GM18858 (cell line): ENCODE data around the gene FEZ2.

Source experiments
- ATAC-seq: cut with Tn5 transposase; IDR thresholded peaks from one replicate; pipeline ENCODE4 v1.9.1; 2021; ENCODE audit not compliant: unreplicated experiment

Gene FEZ2

DNA sequence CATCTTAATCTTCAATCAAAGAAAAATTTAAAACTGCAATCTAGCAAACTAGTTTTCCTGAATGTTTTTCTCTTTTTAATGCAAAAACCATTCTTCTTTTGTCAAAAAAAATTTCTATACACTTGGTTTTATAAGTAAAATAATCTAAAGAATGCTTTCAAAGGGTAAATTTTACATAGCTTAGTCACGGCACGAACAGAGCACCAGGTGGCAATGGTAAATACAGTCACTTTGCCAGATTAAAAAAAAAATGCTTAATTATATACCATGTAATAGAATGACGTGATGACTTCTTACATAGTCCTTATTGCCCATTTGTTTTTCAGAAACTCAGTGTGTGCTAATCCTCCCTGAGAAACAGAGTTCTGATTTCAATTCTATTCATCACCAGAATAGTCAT is 10.4 kb downstream of the FEZ2 start:
- no peak for ATAC-seq

DNA sequence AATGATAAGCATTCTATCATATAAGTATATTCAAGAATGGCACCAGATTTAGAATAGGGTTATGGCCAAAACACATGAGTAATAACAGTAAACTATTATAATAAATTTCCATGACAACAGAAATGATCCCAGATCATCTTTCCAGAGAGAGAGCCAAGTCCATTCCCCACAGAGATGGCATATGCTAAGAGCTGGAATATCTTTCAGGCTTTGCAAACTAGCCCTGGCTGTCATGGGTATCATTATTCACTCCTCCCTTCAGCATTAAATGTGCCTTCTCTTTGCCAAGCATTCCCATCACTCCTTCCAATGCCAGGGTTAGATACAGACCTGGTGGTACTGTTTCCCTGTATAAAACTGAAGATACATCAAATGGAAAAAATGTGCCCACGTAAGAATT is 10.9 kb downstream of the FEZ2 start:
- no peak for ATAC-seq

DNA sequence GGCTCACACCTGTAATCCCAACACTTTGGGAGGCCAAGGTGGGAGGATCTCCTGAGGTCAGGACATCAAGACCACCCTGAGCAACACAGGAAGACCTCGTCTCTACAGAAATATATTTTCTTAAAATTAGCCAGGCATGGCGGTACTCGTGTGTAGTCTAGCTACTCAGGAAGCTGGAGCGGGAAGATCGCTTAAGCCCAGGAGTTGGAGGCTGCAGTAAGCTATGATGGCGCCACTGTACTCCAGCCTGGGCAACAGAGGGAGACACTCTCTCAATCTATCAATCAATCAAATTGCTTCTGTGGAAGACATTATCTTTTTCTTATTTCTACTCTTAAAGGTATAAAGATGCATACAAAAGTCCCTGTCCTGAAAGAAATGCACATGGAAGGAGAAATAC is 11.3 kb downstream of the FEZ2 start:
- ATAC-seq, result no peak

DNA sequence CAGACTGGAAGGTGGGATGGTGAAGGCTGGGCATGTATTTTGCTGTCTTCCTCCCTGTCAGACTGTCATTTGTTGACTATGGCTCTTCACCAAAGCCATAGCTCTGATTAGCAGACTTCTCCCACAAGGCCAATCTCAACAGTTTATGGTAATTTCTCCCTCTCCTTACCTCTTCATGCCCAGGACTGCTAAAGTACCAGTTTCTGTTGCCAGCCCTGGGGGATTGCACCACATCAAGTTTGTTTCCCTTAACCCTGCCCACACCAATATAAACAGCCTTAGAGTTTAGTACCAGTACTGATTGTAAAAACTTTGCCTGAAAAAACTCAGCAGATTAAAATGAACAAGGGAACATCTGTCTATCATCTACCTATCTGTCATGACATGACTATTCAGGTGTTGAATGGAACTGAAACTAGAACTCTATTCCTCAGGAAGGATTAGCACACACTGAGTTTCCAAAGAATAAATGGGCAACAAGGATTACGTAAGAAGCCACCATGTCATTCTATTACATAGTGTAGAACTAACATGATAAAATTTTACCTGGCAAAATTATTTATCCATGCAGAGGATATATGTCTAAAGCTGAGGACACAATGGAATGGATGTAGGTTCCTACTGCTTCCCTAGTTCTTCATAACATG is 13.7 kb downstream of the FEZ2 start:
- no peak for ATAC-seq

DNA sequence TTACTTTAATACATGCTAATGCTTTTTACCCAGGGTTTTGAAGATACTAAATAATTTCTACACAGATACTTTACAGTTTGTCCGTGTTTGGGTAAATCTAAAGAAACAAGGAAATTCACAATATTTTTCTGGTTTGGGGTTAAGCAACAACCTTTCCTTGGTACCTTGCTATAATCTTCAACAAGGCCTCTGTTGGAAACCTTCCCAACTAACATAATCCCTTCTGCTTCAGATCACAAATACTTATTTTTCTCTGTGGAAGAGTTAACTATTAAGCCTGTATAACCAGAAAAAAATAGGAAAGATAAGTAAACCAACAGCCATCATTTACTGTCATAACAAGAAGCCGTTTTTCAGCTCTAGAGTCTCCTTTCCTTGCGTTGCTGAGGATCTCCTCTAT is 15.0 kb downstream of the FEZ2 start:
- ATAC-seq, result no peak

DNA sequence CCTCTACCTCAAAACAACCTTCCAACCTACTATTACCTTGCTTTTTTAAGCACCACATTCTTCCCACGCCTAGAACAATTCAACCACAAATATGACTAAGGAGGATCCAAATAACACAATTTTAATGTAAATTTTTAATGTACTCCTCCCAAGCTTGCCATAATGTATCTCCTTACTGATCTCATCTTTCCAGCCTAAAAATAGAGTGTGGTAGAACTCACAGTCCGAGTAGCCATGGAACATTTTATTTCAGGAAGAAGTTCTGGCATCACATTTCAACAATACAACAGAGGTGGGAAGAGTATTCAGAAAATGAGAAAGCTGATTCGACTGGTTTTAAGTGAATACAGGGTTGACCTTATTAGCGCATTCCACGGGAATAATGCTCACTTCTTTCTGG is 15.4 kb downstream of the FEZ2 start:
- no peak for ATAC-seq

DNA sequence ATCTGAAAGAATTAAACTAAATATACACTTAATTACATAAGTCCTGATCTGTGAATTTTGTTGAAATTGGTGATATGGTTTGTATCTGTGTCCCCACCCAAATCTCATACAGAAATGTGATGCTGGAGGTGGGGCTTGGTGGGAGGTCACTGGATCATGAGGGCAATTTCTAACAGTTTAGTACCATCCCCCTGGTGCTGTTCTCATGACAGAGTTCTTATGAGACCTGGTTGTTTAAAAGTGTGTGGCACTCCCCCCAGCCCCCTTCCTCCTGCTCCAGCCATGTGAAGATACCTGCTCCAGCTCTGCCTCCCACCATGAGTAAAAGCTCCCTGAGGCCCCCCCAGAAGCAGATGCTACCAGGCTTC is 18.7 kb downstream of the FEZ2 start:
- no peak for ATAC-seq

DNA sequence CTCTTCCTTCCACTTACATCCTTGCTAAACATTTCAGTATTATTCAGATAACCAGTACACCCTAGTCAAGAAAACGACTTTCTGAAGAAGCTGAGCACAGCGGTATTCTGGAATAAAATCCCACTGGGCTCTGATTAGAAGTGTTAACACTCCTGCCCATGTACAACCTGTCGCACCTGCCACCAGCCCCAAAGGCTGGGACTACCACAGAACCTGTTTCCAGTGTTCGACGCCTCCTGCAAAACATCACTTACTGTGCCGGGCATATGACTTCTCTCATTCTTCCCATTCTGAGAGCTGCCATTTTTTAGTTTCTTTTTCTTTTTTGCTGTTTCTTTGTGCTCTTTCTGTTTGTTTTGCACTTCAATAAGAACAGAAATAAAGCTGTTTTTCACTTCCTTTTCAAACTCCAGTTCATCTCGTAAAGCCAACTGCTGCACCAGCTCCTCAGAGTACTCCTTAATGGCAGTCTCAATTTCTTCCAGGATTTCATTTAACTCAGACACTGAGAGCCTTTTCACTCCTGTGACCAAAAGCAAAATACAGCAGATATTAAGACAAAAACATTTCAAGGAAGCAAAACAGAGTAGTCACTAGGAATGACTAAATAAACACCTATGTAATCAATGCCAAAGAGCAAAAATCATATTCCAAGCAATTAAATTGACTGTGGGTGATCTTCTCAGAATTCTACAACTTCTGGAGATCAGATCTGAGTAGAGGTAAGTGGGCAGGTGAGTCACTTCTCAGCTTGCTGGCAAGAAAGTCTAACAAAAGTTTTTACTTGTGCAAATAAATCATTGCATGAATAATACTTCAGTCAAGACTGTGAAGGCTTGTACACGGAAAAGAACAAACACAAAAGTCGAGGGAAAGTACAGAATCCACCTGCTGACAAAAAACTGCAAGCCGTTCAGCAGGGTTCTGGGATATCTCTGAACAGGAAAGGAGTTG is 19.3 kb downstream of the FEZ2 start:
- no peak for ATAC-seq

DNA sequence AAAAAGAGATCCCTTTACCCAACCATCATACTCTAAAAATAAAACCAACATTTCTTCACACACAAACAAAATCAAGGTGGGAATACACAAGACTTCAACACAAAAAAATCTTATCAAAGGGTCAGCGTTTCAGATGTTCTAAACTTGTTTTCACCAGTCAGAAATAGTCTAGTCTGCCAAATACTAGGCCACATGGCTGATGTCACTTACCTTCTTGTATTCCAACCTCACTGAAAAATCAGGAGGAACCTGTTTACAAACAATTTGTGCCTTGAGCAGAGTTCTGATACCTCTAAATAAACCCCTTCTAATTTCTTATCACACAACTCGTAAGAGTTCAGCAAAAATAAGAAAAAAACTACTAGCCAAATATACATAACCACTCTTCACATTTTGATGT is 20.1 kb downstream of the FEZ2 start:
- no peak for ATAC-seq

DNA sequence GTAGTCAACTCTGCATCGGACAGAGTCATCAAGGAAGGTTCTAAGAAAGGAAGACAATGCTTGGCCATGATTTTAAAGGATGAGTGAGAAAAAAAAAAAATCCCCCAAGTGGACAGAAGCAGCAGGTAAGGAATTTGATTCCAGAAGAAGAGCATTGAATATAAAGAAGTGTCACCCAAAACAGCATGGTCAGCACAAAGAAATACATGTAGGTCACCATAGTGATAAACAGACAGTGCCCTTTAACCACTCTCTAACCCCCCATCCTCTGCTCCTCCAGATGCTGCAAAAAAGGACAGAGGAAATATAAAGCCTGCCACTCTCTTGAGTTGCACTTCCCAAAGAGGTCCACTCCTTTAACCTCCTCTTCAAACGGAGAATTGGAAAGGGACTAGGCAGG is 23.4 kb downstream of the FEZ2 start:
- ATAC-seq, result no peak

DNA sequence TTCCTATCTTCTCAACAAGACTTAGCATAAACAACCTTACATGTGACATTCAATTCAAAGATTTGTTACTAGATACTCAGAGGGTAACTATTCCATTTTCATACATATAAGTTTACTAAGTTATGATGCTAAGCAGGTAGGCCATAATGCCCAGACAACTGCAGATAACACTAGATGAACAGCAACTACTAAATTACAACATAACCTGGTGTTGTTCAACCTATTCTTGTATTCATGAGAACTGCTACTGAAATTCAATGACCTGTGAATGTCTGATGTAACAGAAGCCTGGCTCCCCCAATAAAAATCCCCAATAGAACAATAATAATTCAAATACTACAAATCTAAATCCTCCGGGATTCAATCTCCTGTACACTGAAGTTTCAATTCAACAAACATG is 24.8 kb downstream of the FEZ2 start:
- ATAC-seq, result no peak

DNA sequence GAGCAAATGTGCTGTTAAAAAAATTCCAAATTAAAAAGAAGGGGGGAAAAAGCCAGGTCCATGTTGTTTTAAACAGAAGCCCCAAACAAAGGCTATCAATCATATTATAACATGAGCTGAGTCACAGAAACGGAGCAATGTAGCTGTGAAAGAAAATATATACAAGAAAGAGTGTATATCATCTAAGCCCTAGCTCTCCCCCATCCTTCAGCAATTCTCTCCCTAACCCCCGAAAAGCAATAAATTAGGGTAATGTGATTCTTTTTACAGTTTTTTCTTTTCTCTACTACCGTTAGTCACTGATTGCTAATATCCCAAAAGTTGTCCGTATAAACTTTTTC is 25.3 kb downstream of the FEZ2 start:
- ATAC-seq, result no peak

DNA sequence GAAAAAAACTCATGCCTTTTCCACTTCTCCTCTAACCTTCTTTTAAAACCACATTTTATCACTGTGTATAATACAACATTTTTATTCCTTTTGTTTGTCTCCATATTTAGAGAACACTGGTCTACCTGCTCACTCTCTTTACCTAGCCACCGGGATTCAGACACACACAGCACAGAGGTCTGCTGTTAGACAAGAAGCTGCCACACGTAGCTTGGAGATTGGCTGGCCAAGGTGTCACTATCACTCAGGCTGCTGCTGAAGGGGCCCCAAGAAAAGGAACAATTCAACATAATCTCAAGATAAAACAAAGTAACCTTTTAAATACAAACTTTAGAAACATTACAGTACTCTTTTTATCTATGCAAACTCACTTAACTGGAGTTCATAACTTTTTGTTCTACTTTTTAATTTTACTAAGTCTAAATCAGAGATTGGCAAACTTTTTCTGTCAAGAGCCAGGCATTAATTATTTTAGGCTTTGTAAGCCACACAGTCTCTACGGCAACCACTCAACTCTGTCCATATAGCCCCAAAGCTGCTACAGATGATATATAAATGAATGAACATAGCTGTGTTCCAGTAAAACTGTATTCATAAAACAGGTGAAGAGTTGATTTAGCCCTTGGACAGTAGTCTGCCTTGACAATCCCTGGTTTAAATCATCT is 25.8 kb downstream of the FEZ2 start:
- ATAC-seq, result no peak

DNA sequence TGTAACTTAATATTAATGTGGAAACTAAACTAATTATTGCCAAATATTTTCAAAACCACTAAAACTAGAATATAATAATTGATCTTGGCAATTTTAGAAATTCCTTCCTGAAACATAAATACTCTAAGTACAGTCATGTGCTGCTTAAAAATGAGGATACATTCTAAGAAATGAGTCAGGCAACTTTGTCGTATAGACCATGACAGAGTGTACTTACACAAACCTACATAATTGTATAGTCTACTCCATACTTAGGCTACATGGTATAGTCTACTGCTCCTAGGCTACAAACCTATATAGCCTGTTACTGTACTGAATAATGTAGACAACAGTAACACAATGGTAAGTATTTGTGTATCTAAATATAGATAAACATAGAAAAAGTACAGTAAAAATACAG is 27.6 kb downstream of the FEZ2 start:
- no peak for ATAC-seq

DNA sequence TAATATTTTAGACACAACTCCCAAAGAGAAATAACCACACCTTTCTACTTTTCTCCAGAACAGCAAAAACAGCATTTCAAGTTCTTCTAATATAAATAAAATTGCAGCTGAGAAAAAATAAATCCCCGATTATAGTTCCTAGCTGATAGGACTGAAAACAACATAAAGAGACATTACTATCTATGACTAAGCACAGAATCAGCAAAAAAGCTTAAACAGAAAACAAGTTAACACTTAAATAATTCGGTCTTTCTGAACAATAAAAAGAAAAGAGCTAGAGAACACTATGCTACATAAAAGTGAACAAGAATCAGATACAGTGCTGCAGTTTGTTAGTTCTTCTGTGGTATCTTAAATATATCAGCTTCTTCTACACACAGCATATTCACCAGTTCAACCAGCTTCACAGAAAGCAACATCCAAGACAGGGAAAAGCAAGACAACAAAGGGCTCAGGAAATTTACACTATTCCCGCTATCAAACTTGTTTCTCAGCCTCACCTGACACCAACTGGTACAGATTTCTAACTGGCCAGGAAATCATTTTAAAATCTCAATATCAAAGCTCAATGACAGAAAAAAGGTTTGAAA is 28.6 kb downstream of the FEZ2 start:
- no peak for ATAC-seq

DNA sequence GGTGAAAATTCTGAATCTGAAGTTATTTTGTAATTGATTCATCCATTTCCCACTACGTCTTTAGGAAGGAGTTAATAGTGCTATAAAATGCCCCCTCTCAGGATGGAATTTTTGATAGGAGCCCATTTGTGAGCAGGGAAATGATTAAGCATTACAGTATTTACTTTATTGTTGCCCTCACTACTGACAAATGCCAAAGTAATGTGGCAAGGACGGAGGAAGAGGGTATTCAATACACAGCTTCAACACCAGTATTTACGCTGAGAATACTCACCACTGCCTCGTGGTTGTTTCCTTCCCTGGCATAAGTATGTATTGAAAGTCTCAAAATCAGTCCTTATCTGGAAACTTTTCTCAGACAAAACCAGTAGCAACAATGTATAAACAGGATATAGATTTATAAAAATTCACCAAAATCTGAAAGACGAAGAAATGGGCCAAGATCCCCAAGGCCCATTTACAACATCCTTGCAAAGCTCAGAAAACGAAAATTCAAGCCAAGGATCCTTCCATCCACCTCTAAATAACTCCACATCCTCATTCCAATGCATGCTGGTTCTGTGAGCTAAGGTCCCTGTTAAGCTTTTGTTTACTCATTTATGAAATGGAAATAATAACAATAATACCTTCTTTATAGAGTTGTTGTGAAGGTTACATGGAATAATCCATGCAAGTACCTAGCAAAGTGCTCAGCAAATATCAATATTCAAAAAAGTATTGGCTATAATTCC is 29.3 kb downstream of the FEZ2 start:
- no peak for ATAC-seq

DNA sequence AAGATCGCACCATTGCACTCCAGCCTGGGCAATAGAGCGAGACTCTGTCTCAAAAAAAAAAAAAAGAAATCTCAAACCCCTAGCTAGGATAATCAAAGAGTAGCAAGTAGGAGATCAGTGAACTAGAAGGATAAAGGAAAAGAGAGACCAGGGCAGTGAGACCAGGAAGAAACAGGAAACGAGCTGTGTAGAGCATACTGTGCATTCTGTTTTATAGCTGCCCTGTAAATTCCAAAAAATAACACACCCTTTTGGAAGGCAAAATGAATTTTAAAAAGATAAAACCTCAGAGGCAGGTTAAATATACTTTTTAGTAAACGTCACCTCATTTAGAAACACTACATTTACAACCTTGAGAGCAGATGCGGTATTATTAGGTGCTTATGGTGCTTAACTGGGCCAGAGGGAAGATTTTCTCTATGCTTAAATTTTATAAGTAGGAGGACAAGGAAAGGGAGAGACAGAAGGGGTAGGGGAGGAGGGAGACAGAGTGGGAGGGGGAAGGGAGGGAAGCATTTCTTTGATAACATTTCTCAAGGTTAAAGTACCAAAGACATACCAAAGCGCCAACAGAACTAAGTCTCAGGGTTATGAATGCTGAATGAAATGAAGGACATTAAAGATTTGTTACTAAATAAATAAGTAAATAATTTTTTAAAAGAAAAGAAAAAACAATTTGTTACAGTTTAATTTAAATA is 30.1 kb downstream of the FEZ2 start:
- ATAC-seq, result no peak

DNA sequence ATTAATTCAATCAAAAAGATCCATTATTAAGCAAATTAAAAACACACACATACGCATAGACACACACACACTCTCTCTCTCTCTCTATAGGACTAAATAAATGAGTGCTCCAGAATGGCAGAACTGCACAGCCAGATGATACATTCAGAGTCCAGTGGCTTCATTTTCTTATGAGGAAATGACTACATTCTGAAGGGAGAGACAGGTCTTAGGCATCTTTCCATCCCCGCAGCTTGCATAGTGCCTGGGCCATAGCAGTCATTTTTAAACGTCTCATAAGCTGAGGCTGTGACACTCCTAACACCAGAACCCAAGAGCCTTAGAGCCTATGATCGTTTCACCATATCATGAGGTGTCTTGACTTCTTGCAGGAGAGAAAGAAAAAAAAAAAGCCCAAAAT is 31.1 kb downstream of the FEZ2 start:
- no peak for ATAC-seq

DNA sequence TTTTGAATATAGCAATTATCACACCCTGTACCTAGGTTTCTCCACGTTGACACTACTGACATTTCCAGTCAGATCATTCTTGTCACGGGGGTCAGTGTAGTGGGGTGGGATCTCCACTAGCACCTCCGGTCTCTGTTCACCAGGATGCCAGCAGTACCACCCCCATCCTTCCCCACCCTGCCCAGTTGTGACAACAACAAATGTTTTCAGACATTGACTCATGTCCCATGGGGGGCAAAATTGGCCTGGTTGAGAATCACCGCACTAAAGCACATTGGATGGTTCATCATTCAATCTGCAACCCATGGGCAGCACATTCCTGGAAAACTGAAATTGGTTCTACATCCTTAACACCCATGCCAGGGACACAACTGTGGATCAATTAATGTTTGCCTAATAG is 32.3 kb downstream of the FEZ2 start:
- ATAC-seq, result no peak

DNA sequence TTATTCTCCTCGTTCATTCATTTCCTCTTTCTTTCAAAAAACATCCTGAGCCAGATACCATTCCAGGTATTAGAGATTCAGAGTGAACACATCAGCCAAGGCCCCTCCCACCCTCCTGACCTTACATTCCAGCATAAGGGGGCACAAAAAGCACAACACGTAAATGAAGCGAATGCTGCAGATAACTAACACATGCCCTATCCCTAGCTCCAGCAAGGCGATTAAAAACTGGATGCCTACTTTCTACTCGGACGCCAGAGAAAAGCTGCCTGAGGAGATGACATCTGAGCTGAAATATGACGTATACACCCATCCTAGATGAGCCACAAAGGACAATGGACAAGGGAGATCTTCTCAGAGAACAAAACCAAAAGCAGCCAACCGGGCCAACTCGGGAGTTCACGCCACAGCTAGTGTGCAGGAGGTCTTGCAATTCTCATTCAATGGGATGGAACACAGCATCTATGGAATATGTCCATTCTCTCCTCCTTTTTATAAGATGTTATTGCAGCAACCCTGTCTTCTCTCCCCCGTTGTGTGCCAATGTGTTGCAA is 33.5 kb downstream of the FEZ2 start:
- ATAC-seq, result no peak
